T-helper 17 cell (primary cell): ENCODE measurements around the gene GALNT12. TPM values are rescaled to one million over a fixed set of nuclear protein-coding genes. Genes with fewer than 3 reads are reported as not detected.

Experiments
- ATAC-seq: fragments of 150-1000 bp; cut with Tn5 transposase; 2 replicates; pipeline ENCODE4 v1.10.0; 2021; ENCODE audit warnings: mild to moderate bottlenecking, moderate library complexity
- DNase-seq, 3 donors: peaks; one replicate each; pipeline versions ENCODE4 v3.0.0 to v3.0.0-alpha.2; 2020 to 2021
- H3K9me3 ChIP-seq: one replicate; pipeline ENCODE4 v1.7.0; 2013; ENCODE audit warnings: low read length, mild to moderate bottlenecking; ENCODE audit not compliant: control insufficient read depth, poor library complexity, severe bottlenecking
- H3K27ac Mint-ChIP-seq: one replicate; pipeline ENCODE4 v1.8.0; 2022; ENCODE audit warnings: mild to moderate bottlenecking, moderate library complexity, mixed read lengths
- H3K27me3 Mint-ChIP-seq: one replicate; pipeline ENCODE4 v1.8.0; 2022; ENCODE audit warnings: mixed read lengths
- H3K36me3 Mint-ChIP-seq: one replicate; pipeline ENCODE4 v1.8.0; 2022; ENCODE audit warnings: low read depth, mixed read lengths
- H3K4me1 Mint-ChIP-seq: one replicate; pipeline ENCODE4 v1.8.0; 2022; ENCODE audit warnings: mild to moderate bottlenecking, mixed read lengths
- H3K4me3 Mint-ChIP-seq: one replicate; pipeline ENCODE4 v1.8.0; 2022; ENCODE audit warnings: mild to moderate bottlenecking, moderate library complexity, mixed read lengths
- total RNA-seq, 4 donors: library from RNA in 2 of 4; stranded (reverse) in 2 of 4; gene quantifications; one replicate each; pipeline ENCODE4 v1.2.3 and lab custom pipeline; 2022 to 2026

Gene GALNT12
- total RNA-seq, 2 donors from 2014 or later: 10.2 to 11.3 TPM

DNA sequence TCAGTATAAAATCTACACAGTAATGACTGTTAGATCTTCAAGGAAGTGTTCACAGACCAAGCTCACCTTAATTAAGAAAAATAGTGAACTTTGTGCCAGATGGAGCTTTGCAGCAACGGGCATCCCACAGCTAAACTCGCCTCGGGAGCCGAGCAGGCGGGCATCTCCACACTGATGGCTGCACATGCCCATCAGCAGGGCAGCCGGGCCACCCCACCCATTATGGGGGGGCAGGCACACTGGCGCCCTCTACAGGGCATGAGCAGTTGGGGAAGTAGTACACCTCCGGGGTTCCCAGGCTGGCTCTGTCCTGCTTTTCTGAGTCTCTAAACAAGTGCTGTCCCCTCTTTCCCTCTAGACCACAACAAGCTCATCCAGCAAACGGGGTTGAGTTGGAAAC is 32.7 kb upstream of the GALNT12 start:
- Mint-ChIP-seq H3K4me1 (peaks cover 2% of the 10 kb centered on the region), H3K4me3 (no peak overlapping the region), H3K27ac (no peak overlapping the region), H3K36me3 (peaks cover 13% of the 10 kb centered on the region), H3K27me3 (no peaks in the 10 kb centered on the region)
- no peaks in the 10 kb centered on the region for H3K9me3 ChIP-seq
- ATAC-seq: peak; percentile 40
- no peak for DNase-seq

DNA sequence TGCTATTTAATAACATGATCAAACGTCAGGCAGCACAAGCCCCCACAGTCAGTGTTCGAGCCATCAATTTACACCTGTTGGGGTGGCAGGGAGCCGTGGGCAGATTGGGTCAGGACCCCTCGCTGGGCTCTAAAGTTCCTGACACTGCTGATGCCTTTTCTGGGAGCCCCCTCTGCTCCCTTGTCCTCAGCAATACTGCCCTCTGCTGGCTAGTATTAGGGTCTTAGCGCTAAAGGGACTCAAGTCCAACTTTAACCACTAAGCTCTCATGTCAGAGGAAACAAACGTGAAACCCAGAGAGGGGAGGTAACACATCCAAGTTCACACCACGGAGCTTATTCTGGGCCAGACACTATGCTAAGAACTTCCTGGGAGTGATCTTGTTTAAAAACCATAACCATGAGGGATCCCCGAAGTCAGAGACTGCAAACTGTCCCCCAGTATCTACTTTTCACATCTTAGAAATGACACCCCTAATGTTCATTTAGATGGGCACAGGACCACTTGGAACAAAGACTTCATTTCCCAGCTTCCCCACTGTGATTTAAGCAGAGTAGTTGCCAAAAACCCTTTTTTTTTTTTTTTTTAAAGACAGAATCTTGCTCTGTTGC is 31.5 kb upstream of the GALNT12 start:
- Mint-ChIP-seq H3K4me1 (peaks cover 2% of the 10 kb centered on the region), H3K27me3 (no peaks in the 10 kb centered on the region), H3K36me3 (peaks cover 13% of the 10 kb centered on the region), H3K4me3 (no peak overlapping the region), H3K27ac (no peak overlapping the region)
- H3K9me3 ChIP-seq: no peaks in the 10 kb centered on the region
- peak; percentile 51 for ATAC-seq
- no peak for DNase-seq

DNA sequence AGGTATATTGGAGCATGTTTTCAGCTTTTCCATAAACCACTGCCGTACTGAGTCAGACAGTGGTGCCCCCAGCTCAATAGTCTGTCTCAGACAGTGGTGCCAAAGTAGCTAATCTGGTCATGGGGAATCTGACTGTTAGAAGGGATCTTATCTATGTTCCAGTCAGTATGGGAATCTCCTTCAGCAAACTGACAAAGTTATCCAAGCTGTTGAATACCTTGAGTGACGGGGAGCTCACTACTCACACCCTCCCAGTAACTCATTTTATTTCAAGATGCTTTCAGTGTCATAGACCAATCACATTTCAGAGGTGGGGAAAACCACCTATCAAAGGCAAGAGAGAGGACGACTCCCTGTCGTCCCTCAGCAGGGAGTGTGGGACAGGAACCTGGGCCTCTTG is 29.9 kb upstream of the GALNT12 start:
- ATAC-seq (no peak), DNase-seq (no peak)
- no peaks in the 10 kb centered on the region for H3K9me3 ChIP-seq
- Mint-ChIP-seq H3K4me1 (peaks cover 4% of the 10 kb centered on the region), H3K36me3 (peaks cover 8% of the 10 kb centered on the region), H3K4me3 (no peak overlapping the region), H3K27me3 (no peaks in the 10 kb centered on the region), H3K27ac (no peak overlapping the region)

DNA sequence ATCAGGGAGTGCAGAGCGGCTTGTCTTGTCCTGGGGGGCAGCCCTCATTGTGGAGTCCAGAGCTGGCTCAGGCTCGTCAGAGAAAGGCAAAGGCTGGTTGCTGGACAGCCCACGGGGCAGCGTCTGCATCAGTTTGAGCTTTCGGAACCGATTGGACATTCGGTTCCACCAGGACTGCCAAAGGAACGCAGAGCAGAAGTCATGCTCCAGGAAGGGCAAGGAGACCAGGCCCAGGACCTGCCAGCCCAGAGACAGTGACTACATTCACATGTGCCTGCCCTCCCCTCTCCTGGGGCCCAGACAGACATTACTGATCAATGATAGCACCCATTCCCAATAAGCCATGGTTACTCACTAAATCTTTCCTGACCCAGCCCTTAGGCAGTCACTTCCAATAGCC is 29.2 kb upstream of the GALNT12 start:
- no peak overlapping the region for H3K27ac Mint-ChIP-seq
- peaks cover 4% of the 10 kb centered on the region for H3K4me1 Mint-ChIP-seq
- no peaks in the 10 kb centered on the region for H3K27me3 Mint-ChIP-seq
- no peak for DNase-seq
- H3K36me3 Mint-ChIP-seq: peaks cover 6% of the 10 kb centered on the region
- no peak overlapping the region for H3K4me3 Mint-ChIP-seq
- no peaks in the 10 kb centered on the region for H3K9me3 ChIP-seq
- no peak for ATAC-seq

DNA sequence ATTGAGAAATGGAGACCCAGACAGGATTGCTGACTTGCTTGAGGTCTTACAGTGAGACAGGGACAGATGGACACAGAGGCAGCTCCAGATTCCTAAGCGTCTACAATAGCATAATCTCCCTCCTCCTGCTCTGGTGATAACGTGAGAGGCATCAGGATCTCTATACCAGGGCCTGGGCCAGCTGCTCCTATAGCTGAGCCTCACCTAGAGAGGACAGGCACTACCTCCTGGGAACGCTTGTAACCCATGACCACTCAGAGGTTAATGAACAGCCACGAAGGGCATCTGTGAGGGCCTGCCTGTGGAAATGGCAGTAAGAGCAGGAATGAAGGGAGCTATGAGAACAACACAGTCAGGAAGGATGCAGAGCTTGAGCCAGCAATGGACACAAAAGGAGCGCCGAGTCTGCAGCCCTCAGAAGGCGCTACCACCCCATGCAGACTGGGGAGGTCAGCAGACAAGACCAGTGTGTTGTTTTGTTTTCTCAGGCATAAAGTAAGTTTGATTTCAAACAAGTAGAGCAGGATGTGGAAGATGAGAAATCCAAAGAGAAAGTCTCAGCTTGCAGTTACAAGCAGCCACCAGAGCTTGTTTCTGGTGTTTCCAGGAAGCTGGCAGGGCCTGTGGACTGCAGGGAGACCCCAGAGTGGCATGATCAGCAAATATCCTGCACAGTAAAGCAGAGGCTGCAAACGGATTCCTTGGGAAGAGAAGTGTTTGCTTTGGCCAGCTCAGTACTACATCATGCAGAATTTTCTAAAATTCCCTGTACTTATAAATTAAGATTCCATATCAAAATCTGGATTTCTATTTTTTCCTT is 28.5 kb upstream of the GALNT12 start:
- H3K36me3 Mint-ChIP-seq: peaks cover 6% of the 10 kb centered on the region
- DNase-seq (no peak), ATAC-seq (no peak)
- no peaks in the 10 kb centered on the region for H3K9me3 ChIP-seq
- peaks cover 4% of the 10 kb centered on the region for H3K4me1 Mint-ChIP-seq
- no peak overlapping the region for H3K27ac Mint-ChIP-seq
- no peaks in the 10 kb centered on the region for H3K27me3 Mint-ChIP-seq
- H3K4me3 Mint-ChIP-seq: no peak overlapping the region

DNA sequence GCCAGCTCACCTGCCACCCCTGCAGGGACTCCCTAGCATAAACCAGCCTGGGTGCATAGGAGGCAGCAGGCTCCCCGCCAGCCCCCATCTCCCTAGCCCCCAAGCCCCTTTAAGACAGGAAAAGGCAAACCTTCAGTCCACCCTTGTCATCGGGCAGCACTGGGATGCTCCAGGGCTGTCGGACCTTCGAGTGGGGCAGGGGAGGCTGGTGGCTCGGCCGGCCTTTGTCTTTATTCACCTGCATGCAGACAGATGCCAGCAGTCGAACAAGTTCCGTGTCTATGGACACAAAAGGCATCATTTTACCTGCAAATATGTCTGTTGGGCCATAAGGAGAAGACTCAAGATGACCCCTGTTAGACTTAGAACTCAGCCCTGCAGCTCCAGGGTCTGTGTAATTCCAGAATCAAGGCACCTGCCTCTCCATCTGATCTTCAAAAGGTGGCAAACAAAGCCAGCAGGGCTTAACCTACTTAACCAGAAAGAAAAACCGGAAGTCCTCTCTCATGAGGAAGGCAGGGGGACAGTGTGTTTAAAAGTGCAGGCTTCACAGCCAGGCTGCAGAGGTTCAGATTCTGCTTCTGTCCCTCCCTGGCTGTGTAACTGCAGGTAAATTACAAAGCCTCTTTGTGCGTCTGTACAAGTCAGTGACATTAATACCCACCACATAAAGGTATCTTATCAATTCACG is 27.3 kb upstream of the GALNT12 start:
- ATAC-seq: no peak

DNA sequence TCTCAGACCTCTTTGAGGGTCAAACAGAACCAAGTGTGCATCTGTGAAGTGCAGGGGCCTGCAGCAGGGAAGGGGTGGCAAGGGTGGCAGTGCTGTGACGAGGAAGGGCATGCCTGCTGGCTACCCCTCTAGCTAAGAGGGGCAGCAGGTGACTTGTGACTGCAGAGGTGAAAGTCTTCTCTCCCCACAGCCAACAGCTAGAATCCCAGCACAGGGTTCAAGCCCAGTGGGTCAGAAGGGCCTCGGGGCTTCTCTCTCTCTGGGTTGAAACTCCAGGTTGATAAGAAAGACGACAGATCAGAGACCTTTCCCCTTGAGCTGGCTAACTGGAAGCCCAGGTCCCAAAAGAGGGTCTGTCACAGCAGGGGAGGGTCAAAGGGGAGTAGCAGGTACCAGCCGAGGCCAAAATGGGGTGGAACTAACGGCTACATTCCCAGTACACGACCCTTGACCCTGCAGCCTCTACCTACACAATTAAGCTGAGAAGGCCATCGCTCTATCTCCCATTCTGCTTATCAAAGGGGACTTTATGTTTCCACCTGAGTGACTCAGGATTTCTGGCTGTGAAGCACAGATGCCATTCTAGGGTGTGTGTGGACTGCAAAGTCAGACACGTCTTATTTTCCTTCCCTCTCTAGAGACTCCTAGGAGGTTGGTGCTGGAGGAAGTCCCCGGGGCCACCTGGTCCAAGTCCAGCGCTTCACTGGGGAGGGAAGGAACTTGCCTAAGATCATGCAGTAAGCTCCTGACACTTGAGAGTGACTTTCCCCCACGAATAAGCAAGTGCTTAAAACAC is 25.7 kb upstream of the GALNT12 start:
- H3K9me3 ChIP-seq: no peaks in the 10 kb centered on the region
- no peak for ATAC-seq
- DNase-seq: no peak
- no peak overlapping the region for H3K27ac Mint-ChIP-seq
- peaks cover 7% of the 10 kb centered on the region for H3K4me1 Mint-ChIP-seq
- H3K36me3 Mint-ChIP-seq: peaks cover 4% of the 10 kb centered on the region
- no peak overlapping the region for H3K4me3 Mint-ChIP-seq
- H3K27me3 Mint-ChIP-seq: no peaks in the 10 kb centered on the region

More for the DNA sequence above, 27.3 kb upstream of the GALNT12 start:
- no peak for DNase-seq
- peaks cover 7% of the 10 kb centered on the region for H3K4me1 Mint-ChIP-seq
- no peaks in the 10 kb centered on the region for H3K9me3 ChIP-seq
- H3K36me3 Mint-ChIP-seq: peaks cover 4% of the 10 kb centered on the region
- no peaks in the 10 kb centered on the region for H3K27me3 Mint-ChIP-seq
- H3K27ac Mint-ChIP-seq: no peak overlapping the region
- H3K4me3 Mint-ChIP-seq: no peak overlapping the region

DNA sequence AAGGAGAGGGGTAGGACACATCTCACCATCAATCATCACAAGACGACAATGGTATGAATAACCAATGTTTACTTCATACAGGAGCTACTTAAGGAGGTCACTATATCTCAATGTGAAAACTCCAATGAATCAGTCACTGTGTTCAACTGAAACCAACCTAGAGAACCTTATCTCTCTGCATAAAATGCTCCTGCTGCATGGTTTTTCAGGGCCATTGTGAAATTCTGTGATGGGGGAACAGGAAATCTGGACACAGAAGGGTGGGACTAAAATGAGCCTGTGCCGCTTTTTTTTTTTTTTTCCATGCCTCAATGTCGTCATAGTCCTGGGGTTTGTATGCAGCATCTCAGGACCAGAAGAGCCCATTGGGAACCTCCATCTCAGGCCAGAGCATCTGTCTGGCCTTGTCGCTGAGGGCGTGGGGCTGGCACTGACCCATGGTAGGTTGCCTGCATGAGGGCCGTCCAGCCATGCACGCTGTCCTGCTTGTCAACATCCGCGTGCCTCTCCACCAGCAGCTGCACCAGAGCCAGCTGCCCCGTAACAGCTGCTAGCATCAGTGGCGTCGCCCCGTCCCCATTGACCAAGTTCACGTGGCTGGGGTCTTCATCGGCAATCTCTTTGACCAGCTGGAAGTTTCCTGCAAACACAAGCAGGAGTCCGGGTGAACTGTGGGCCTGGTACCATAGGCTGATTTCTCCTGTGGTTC is 23.8 kb upstream of the GALNT12 start:
- no peak overlapping the region for H3K4me3 Mint-ChIP-seq

DNA sequence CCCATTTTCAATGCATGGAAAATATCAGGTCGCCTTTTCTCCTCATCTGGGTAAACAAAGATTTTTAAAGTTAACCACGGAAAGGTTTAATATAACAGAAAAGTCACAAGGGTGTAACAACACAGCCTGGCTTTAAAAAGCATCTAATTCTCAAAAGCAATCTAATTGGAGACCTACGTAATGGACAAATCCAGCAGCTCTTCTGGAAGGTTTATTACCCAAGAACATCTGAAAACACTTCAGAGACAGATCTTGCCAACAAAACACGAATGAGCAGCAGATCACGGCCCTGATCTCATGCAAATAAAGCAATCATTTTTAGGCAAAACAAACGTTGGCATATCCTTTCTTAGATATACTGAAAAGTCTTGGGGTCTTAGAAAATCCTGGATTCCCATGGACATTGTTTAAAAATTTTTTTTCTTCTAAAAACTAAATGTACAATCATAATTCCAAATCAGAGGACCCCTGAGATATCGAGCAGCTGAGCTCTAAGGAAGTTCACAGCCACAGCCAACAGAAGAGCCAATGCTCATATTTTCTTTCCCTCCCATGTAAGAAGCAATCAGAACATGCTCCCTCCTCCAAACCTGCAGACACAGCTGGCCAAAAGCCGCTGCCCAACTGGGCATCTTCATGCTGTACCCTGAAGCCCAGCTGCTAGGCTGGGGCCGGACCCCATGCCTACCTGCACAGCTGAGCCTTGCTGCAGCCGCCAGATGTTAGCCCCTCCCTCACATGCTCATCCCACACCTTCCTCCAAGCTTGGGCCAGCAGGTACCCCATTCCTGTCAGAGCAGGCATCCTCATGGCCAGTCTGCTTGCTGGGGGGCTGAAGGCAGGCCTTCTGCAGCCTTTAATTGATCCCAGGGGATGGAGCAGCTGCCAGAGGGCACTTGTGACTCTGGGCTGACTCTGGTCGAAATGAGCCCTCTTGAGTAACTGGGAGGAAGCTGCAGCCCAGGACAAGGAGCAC is 22.4 kb upstream of the GALNT12 start:
- DNase-seq (no peak), ATAC-seq (no peak)
- H3K36me3 Mint-ChIP-seq: peaks cover 4% of the 10 kb centered on the region
- H3K27ac Mint-ChIP-seq: no peak overlapping the region
- H3K9me3 ChIP-seq: no peaks in the 10 kb centered on the region
- H3K4me1 Mint-ChIP-seq: peaks cover 5% of the 10 kb centered on the region
- no peak overlapping the region for H3K4me3 Mint-ChIP-seq
- H3K27me3 Mint-ChIP-seq: no peaks in the 10 kb centered on the region

More for the DNA sequence above, 23.8 kb upstream of the GALNT12 start:
- Mint-ChIP-seq H3K27ac (no peak overlapping the region), H3K27me3 (no peaks in the 10 kb centered on the region), H3K4me1 (peaks cover 5% of the 10 kb centered on the region), H3K36me3 (peaks cover 4% of the 10 kb centered on the region)
- no peak for DNase-seq
- H3K9me3 ChIP-seq: no peaks in the 10 kb centered on the region
- no peak for ATAC-seq

DNA sequence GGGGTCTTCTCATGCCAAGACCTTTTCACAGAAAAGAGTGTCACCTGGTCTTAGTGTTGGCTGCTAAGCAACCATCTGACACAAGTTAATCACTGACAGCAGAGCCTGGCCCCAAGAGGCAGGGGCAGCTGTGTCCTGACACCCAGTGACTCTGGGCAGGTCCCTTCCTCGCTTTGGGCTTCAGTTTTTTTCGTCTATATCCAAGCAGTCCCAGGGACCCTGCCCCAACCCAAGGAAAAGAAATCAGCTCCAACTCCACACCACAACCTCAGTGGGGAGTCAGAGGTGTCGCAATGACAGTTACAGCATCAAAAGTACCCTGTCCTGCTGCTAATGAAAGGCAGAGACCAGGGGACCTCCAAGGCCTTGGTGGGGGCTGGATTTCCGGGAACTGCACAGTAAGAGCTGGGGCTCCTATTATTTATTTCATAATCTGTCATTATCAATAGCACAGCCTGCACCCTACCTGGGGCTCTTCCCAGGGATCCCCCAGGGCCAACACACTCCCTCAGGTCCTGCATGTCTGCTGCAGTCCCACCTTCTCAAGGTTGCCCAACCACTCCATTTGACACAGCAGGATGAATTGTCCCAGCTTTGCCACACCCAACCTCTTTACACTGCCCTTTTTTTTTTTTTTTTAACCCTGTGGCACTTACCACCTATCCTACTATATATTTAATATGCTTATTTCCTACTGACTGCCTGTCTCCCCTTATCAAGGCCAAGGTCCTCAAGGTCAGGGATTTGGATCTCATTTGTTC is 20.5 kb upstream of the GALNT12 start:
- peak overlapping the region; percentile 39 for H3K27ac Mint-ChIP-seq
- H3K27me3 Mint-ChIP-seq: no peaks in the 10 kb centered on the region
- H3K4me1 Mint-ChIP-seq: peaks cover 9% of the 10 kb centered on the region
- no peak for ATAC-seq
- DNase-seq: no peak
- H3K36me3 Mint-ChIP-seq: peaks cover 4% of the 10 kb centered on the region
- no peaks in the 10 kb centered on the region for H3K9me3 ChIP-seq
- H3K4me3 Mint-ChIP-seq: no peak overlapping the region

DNA sequence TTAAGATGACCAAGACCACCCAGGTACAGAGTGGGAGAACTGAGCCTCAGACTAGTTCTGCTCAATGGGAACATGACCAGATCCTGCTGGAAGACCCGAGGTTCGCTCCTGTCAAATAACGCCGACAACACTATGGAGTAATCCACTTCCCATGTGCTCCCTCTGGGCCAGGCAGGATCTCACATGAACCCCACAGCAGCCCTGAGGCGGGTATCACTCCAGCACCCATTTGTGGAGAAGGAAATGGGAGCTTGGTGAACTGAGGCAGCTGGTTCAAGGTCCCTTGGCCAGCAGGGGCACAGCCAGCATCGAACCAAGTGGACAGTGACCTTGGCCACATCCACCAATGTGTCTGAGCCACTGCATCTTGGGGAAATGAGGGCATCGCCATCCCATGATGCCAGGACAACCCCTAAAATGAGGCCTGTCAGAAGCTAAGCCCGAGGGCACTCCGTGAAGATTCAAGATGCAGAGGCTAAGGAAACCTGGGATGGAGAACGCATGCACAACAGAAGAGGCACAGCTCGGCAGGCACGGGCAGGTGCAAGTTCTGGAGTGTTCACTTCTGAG is 19.6 kb upstream of the GALNT12 start:
- peaks cover 16% of the 10 kb centered on the region for H3K4me1 Mint-ChIP-seq
- H3K36me3 Mint-ChIP-seq: peaks cover under 1% of the 10 kb centered on the region
- ATAC-seq (no peak), DNase-seq (no peak)
- H3K9me3 ChIP-seq: no peaks in the 10 kb centered on the region
- H3K4me3 Mint-ChIP-seq: no peak overlapping the region
- H3K27ac Mint-ChIP-seq: peak overlapping the region; percentile 39
- no peaks in the 10 kb centered on the region for H3K27me3 Mint-ChIP-seq
